ENCODE data around the gene KHDC1.
"Not testable (repeated sequence)": the region's sequence is repeated elsewhere in the genome, so short reads cannot be mapped to it uniquely, and the experiment has no call there.

KHDC1 gene

DNA sequence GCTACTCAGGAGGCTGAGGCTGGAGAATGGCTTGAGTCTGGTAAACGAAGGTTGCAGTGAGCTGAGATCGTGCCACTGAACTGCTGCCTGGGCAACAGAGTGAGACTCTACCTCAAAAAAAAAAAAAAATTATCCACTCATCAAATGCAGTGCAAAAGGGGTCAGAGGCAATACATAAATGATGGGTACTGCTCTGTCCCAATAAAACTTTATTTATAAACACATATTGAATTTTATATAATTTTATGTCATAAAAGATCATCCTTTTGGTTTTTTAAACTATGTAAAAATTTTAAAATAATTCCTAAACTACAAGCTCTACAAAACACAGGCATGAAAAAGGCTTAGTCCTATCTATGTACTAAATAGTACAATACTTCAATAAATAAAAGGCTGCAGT lies 10.3 kb downstream of the KHDC1 start:
- DNase-seq, result no peak

DNA sequence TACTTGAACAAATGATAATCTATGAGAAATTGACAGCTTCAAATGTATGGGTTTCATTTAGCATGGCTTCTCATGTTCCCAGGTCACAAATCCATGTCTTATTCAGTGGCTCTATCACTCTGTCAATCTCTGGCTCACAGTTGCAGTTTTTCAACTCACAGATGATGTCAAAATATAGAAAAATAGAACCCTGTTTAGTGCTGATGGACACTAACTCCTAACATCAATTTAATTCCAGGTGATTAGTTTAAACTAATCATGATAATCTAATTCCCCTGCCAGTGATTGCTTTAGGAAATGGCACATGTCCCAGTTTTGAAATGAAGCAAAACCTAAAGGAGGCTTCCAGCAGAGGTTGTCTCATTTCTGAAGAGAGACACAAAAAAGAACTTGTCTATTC lies 13.0 kb downstream of the KHDC1 start:
- no peak for DNase-seq

DNA sequence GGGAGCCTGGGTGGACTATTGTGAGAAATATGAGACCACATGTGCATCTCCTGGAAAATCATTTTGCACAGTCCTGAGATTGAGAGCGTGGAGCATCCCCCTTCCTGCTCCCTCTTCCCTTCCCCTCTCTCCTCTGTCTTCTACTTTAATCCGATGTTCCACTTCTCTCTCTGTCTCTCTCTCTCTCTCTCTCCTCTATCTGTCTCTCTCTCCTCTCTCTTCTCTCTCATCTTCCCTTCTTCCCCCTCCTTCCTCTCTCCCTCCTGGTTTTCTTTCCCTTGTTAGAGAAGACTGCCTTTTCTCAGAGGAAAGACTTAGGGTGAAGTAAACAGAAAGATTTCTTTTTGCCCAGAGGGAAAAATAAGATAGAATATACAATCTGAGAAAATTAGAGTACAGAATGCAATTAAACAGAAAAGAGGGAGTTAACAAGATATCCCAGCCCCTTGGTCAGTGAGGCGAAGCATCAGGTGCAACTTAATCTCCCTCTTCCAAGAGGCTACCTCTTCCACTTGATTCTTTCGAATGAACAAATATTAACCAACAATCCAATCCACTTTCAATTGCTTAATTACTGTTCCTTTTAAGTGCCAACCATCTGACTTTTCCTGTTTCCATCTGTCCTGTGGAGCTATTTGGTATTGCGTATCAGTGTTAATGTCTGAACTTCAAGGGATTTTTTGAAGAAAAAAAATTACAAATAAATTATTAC lies 14.6 kb downstream of the KHDC1 start:
- peak; percentile 19 for DNase-seq

DNA sequence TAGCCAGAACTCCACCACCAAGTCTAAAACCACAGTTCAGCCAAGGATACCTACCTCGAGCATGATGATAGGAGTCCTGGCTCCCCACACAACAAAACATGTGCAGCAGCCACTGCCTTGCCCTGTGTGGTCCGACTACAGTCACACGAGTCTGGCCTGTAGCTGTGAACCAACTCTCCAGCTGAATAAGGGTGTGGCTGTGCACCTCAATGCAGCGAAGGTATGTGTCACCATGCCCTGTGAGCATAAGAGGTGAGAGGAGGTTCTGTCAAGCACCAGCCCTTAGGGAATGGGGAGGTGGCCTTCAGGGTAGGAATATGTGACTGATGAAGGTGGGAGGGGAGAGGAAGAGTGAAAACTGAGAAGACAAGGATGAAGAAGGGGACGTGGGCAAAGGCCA lies 21.0 kb downstream of the KHDC1 start:
- DNase-seq, result no peak

DNA sequence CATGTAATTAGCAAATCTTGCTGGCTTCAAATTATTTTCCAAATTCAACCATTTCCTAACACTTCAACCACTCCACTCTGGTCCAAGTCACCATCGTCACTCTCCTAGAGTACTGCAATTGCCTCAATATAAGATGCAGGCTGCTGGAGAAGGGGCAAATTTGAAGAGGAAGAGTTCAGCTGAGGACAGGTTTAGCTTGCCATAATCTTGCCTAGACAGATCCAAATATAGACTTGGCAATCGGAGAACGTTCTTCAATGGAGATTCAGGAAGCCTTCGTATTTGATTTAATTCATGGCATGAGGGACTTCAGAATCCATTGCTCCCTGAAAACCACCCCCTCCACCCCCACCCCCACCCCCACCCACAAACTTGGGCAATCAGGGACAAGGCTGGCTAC lies 22.3 kb downstream of the KHDC1 start:
- no peak for DNase-seq

DNA sequence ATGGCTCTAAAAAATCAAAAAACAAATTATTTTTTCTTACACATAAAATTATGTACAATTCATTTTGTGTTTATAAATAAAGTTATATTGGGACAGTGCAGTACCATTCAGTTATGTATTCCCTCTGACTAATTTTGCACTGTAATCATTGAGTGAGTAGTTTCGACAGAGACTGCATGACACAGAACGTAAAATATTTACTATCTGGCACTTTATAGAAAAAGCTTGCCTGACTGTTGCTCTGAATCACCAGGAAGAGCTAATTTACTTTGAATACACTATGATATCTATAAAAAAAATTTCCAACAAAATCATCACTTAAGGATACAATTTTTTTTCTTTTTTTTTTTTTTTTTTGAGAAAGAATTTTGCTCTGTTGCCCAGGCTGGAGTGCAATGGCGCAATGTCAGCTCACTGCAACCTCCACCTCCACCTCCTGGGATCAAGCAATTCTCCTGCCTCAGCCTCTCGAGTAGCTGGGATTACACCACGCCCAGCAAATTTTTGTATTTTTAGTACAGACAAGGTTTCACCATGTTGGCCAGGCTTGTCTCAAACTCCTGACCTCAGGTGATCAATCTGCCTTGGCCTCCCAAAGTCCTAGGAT lies 26.7 kb downstream of the KHDC1 start:
- no peak for DNase-seq

DNA sequence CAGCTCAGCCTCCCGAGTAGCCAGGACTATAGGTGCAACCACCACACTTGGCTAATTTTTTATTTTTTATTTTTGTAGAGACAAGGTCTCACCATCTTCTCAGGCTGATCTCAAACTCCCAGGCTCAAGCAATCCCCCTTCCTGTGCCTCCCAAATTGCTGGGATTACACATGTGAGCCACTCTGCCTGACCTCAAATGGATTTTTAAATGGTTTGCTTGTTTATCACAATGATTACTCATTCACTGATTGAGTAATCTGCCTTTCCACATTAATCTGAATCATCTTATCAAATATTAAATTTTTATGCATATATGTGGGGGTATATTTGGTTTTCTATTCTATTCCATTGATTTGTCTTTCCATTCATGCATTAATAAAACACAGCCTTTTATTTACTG lies 28.3 kb downstream of the KHDC1 start:
- no peak for DNase-seq

DNA sequence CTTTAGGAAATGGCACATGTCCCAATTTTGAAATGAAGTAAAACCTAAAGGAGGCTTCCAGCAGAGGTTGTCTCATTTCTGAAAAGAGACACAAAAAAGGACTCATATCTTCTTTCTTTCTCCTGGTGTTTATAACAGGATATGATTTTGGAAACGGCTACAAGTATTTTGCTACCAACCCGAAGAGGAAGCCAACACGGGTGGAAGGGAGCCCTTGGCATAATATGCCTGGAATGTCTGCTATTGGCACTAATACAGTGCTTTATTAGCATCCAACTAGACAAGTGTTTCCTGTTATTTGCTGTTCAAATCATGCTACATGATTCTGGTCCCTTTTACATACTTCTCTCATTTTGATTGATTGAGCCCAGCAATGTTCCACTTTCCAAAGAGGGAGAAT lies 29.0 kb downstream of the KHDC1 start:
- DNase-seq, result not testable (repeated sequence)

DNA sequence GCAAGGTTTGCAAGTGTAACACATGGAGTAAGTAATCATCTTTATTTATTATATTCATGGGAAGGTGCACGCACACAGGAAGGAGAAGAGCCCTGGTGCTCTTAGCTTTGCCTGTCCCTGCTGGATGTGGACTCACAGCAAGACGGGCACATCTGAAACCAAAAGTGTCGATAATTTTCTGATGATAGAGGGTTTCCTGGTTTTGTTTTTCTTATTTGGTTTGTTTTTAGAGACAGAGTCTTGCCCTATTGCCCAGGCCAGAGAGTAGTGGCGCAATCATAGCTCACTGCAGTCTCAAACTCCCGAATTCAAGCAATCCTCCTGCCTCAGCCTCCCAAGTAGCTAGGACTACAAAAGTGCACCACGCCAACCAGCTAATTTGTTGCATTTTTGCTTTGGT lies 29.9 kb downstream of the KHDC1 start:
- DNase-seq, result no peak

DNA sequence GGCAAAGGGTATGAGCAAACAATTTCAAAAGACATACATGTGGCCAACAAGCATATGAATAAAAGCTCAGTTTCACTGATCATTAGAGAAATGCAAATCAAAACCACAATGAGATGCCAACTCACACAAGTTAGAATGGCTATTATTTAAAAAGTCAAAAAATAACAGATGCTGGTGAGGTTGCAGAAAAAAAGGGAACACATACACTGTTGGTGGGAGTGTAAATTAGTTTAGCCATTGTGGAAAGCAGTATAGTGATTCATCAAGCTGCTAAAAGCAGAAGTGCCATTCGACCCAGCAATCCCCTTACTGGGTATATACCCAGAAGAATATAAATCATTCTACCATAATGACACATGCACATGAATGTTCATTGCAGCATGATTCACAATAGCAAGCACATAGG lies 31.0 kb downstream of the KHDC1 start:
- DNase-seq, result no peak

DNA sequence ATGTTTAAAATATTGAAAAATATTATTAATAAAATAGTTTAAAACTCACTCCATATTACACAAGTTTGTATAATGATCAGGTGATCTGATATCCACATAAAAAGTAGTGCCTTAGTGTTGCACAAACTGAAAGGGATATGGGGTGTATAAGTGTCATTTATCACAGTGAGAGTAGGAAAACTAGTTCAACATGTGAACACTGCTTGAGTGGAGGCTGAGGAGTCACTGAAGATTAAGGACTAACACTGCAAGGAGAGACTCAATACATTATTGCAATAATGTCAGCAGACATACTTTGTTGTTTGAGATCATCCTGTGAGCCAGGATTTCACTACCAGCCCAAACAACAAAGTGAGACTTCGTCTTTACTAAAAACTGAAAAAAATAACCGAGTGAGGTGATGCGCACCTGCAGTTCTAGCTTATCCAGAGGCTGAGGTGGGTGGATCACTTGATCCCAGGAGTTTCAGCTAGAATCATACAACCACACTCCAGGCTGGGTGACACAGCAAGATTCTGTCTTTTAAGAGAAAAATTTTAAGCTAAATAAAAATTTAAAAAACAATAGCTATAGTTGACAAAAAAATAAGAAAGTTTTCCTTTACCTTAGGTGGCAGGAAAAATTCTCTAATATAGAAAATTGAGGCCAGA lies 35.3 kb downstream of the KHDC1 start:
- no peak for DNase-seq

DNA sequence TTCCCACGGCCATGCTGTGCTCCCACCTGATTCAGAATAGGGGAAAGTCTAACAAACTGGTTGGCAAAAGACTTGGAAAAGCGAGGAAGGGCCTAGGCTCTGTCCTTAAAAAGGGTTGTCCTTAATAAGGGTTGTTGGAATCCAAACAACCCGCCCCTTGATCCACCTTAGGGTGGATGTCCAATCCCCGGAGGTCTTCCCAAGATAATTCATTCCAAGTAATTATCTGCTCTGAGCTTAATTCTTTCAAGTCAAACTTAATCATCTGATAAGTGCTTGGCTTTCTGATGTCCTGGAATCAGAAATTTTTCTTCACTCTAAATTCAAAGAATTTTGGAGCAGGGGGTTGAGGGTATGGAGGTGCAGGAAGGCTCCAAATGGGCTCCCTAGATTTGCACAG lies 37.6 kb downstream of the KHDC1 start, which contains the start of gene KHDC1L:
TSS of gene KHDC1L (minus strand) at position 101 of the 400 bp plus-strand sequence. CDS start at position 13, 88 bp downstream.
- no peak for DNase-seq

DNA sequence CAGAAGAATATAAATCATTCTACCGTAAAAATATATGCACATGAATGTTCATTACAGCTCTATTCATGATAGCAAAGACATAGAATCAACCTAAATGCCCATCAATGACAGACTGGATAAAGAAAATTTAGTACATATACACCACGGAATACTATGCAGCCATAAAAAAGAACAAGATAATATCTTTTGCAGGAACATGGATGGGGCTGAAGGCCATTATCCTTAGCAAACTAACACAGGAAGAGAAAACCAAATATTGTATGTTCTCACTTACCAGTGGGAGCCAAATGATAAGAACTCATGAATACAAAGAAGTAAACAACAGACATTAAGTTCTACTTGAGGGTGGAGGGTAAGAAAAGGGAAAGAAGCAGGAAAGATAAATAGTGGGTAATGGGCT lies 46.1 kb downstream of the KHDC1 start:
- no peak for DNase-seq

DNA sequence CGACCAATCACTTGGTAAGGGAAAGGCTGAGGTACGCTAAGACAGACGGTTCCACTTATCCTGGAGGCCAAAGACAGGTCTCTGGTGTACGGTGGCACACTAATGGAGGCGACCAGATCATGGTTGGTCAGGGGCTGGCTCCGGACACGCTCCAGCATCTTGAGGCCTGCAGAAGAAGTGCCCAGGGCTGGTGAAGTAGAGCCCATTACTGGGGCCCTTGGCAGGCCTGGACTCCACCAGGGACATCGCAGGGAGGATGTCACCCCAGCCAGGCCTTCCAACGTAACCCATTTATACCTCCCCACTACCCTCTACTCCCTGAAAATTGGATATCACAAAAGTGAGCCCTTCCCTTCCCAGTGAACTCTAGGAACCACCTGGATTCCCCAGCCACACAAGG lies 53.9 kb downstream of the KHDC1 start:
- DNase-seq, result no peak

DNA sequence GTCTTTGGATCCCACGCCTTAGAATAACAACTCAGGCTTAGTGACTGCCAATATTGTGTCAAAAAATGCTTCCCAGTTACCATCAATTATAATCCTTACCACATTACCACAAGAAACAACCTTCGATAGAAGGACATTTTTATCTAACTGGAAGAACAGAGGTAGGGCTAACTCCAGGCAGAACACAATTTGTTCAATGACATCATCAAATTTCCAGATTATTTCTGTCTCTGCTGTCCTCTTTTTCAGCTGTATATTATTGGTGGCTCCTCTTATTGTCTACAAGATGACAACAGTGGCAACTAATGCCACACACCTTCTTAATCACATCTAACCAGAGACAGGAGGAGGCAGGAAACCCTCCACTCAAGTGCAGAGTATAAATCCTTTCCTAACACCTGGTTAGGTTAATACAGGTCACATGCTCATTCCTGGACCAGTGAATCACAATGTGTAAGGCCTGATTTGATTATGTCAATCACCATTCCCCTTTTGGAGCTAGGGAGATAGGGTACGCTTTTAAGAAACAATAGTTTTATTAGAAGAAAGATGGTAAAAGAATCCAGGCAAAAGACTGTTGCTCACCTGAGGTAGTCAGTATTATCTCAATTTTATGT lies 55.7 kb downstream of the KHDC1 start:
- no peak for DNase-seq

DNA sequence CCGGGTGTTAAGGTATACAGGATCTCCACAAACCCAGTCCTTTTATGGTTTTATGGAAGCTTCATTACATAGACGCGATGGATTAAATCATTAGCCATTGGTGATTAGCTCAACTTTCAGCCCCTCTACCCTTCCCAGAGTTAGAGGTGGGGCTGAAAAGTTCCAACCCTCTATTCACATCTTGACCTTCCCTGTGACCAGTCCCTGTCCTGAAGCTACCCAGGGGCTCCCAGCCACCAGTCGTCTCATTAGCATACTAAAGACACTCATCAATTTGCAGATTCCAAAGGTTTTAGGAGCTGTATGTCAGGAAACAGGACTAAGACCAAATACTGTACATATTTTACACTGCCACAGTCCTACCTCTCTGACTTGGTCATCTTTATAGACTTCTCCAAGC lies 58.7 kb downstream of the KHDC1 start:
- DNase-seq, result no peak

DNA sequence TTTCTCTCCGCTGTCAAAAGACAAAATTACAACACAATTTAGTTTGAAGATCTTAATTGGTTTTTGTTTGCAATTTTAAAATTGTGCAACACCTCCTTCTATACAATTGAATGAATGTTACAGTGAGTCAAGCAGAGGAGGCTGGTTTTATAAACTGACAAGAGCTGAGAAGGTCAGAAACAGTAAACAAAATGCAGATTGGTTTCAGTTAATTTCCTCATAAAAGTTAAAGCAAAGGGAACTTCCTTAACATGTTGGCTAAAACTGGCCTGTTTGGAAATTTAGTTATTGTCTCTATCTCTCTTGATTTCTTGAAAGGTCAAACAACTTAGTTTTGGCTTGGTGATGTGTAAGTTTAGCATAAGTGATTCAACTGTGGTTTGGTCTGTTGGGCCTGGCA lies 59.9 kb downstream of the KHDC1 start:
- no peak for DNase-seq

DNA sequence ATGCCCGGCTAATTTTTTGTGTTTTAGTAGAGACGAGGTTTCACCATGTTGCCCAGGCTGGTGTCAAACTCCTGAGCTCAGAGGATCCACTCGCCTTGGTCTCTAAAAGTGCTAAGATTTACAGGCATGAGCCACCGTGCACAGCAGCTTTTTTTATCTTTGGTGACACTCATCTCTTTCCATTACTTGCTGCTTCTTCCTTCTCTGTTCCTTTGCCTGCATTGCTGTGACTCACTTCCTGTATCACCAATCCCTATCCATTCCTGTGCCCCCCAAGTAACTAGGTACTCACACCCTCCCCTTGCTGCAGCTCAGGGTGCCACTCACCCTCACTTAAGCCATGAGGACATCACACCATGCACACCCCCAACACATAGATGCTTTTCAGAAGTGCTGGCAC lies 62.3 kb downstream of the KHDC1 start:
- DNase-seq, result no peak

DNA sequence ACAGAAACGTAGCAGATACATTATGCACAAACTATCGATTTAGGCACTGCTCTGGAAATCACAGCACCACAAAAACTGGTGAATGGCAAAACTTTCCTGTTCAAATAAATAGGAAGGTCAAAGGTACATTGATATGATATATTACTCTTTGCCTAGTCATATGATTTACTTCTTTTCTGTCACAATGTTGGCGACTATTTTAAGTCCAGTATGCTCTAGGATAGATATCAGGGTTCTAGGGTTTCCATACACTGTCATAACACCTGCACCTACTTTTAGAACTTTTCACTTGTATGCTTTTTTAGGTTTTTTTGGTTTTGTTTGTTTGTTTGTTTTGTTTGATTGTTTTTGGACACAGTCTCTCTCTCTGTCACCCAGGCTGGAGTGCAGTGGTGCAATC lies 62.7 kb downstream of the KHDC1 start:
- no peak for DNase-seq

DNA sequence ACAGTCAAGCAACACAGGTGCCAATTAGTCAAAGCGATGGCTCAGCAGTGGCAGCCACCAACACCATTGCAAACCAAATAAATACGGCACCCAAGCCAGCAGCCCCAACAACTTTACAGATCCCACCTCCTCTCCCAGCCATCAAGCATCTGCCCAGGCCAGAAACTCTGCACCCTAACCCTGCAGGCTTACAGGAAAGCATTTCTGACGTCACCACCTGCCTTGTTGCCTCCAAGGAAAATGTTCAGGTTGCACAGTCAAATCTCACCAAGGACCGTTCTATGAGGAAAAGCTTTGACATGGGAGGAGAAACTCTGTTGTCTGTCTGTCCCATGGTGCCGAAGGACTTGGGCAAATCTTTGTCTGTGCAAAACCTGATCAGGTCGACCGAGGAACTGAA lies 68.3 kb downstream of the KHDC1 start:
- no peak for DNase-seq

DNA sequence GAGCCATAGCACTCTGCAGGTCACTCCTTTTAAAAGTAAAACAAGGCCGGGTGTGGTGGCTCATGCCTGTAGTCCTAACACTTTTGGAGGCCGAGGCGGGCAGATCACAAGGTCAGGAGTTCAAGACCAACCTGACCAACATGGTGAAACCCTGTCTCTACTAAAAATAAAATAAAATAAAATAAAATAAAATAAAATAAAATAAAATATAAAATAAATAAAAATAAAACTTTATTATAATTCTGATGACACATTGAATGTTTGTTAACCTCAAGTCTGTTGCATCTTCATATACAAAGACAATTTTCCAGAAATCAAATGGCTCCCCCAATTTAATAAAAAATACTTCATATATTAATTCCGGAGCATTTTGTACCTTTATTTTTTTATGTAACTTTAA lies 69.7 kb downstream of the KHDC1 start:
- DNase-seq, result not testable (repeated sequence)

Measured in right kidney (tissue), 1 donor.